NCI-H526 (cell line): ENCODE data around the gene RNF13.
A peak's percentile ranks its signal among the peaks of the same experiment; 100 is the strongest.

ENCODE experiments used
- DNase-seq, 2 experiments: peaks; one replicate each; lab custom pipeline; 2025; lab: John Stamatoyannopoulos, UW

RNF13 gene

DNA sequence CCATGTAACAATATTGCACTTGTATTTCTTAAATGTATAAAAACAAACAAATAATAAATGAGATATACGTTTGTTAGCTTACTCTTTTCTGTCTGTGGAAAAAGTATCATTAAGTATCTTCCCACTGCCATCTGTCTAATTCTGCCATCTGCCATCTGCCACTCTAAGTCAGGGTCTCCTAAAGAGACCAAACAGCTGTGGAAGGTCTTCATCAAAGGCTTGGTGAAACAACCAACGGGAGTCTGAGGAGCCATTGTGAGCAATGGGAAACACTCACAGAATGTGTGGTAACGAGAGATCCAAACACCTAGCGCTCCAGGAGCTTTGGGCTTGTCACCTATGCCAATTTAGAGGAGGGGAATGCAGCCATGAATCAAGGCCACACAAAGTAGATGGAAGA, 186.4 kb downstream of the RNF13 start:
- DNase-seq: no peak

- no peak for DNase-seq
These were observed 187.6 kb downstream of the RNF13 start for GRCh38 chr3:150000641-150001040.

GRCh38 chr3:150005243-150006112, 192.5 kb downstream of the RNF13 start:
- DNase-seq: peak; percentile 30 to 63

DNA sequence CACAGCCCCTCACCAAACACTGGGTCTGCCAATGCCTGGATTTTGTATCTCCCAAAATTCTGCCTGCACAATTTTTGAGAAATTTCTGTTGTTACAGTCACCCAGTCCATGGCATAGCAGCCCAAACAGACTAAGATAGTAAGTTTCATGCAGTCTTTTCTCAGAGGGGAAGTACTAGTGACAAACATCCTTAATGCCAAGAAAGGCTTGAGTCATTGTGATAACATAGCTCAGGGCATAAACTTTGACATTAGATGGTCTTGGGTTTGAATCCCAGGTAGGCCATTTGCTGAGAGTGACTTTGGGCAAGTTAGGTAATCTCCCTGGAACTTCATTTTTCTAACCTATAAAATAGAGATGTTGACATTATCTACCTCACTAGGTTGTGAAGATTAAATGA, 193.8 kb downstream of the RNF13 start:
- DNase-seq: no peak
